ENCODE data around the gene SIL1.
"Not testable (repeated sequence)": the region's sequence is repeated elsewhere in the genome, so short reads cannot be mapped to it uniquely, and the experiment has no call there.

DNA sequence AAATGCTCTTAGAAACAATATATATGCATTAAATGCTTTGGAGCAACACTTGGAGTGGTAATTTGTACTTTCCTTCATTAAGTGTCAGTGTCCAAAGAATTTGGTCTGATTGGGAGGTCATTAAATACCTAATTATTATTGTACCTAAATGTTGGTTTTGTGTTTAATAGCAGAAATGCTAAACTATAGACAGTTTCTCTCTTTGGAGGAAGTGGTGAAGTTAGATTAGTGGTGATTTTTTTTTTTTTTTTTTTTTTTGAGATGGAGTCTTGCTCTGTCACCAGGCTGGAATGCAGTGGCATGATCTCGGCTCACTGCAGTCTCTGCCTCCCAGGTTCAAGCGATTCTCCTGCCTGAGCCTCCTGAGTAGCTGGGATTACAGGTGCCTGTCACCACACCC is 276.8 kb downstream of the SIL1 start:
- TF ChIP-seq BHLHE40 (IDR thresholded peaks at IDR 0.05; ENCODE audit: low read length); ZHX1 (conservative IDR thresholded peaks at IDR 0.05; ENCODE audit: low read length); EHMT2 (IDR thresholded peaks at IDR 0.05); POLR2A (conservative IDR thresholded peaks at IDR 0.05); BMI1 (IDR thresholded peaks at IDR 0.05; ENCODE audit: low read length); ZNF76 (CRISPR knock-in tag; IDR thresholded peaks at IDR 0.05; ENCODE audit: borderline replicate concordance); YBX1 (IDR thresholded peaks at IDR 0.05): not testable (repeated sequence)
